Measurements from ENCODE around the gene BUB1B.

DNA sequence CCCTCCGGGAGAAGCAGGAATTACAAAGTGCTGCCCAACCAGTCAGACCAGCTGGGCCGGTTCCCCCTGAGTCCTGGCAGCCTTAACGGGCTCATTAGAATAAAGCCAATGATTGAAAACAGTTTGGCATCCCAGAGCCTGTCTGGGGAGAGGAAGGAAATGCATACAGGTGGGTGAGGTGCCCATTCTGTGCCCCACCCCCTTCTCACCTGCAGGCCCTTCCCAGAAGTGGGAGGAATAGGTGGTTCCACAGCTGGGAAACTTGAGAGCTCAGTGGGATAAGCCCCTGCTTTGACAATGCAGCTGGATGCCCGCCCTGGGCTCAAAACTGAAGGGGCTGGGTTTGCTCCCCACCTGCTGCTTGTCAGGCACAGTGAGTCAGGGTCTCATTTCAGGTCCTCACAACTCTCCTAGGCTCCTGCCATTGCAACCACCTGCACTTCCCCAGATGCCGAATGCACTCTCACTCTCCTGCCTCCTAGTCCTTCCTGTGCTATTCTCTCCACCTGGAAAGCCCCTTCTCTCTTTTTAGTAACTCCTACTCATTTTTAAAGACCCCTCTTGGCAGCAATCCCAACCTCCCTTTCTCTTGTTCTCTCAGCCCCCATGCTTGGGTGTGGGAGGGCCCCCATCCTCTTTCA, 5.5 kb upstream of the BUB1B start:
- TF ChIP-seq, protein P1, sequence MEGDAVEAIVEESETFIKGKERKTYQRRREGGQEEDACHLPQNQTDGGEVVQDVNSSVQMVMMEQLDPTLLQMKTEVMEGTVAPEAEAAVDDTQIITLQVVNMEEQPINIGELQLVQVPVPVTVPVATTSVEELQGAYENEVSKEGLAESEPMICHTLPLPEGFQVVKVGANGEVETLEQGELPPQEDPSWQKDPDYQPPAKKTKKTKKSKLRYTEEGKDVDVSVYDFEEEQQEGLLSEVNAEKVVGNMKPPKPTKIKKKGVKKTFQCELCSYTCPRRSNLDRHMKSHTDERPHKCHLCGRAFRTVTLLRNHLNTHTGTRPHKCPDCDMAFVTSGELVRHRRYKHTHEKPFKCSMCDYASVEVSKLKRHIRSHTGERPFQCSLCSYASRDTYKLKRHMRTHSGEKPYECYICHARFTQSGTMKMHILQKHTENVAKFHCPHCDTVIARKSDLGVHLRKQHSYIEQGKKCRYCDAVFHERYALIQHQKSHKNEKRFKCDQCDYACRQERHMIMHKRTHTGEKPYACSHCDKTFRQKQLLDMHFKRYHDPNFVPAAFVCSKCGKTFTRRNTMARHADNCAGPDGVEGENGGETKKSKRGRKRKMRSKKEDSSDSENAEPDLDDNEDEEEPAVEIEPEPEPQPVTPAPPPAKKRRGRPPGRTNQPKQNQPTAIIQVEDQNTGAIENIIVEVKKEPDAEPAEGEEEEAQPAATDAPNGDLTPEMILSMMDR (IDR thresholded peaks at IDR 0.05; ENCODE audit: borderline replicate concordance, extremely low read depth, low read length, poor library complexity, severe bottlenecking): no peak
- no peak for TF ChIP-seq EZH2 (IDR thresholded peaks at IDR 0.05; ENCODE audit: borderline replicate concordance, low read depth, low read length, severe bottlenecking)
